Right renal cortex interstitium (tissue), 3 donors: ENCODE data around the gene AP1S3. TPM values are rescaled to one million over a fixed set of nuclear protein-coding genes. Genes with fewer than 3 reads are reported as not detected.
A peak's percentile ranks its signal among the peaks of the same experiment; 100 is the strongest.
"Not testable (repeated sequence)": the region's sequence is repeated elsewhere in the genome, so short reads cannot be mapped to it uniquely, and the experiment has no call there.

ENCODE experiments used
- DNase-seq, 3 donors: peaks; one replicate each; pipeline ENCODE4 v3.0.0-alpha.2; 2013; ENCODE audit warnings: low read depth in 3 of 3, low spot score in 2 of 3
- polyA plus RNA-seq, 3 donors: library from polyadenylated mRNA; unstranded; fragments of 120-200 nt; gene quantifications; one replicate each; pipeline ENCODE4 v1.2.1, GENCODE V29; 2013; ENCODE audit not compliant: insufficient read length in 3 of 3

Gene AP1S3
- polyA plus RNA-seq, 3 donors, result 11.2 to 13.5 (median 12.6) TPM

- DNase-seq, result no peak
These were observed 17.4 kb upstream of the AP1S3 start for GRCh38 chr2:223854741-223855140.

GRCh38 chr2:223853425-223853837 is 16.0 kb upstream of the AP1S3 start:
- DNase-seq, result no peak

- no peak for DNase-seq
These were observed 15.0 kb upstream of the AP1S3 start for GRCh38 chr2:223852281-223852795.

- no peak for DNase-seq
These were observed 10.0 kb upstream of the AP1S3 start for GRCh38 chr2:223847410-223847809.

GRCh38 chr2:223846515-223846914 is 9.1 kb upstream of the AP1S3 start:
- no peak for DNase-seq

GRCh38 chr2:223841436-223842190 is 4.2 kb upstream of the AP1S3 start:
- DNase-seq, result no peak

- no peak for DNase-seq
These were observed 1.5 kb downstream of the AP1S3 start for GRCh38 chr2:223835701-223836532.

- no peak for DNase-seq
These were observed 3.0 kb downstream of the AP1S3 start for GRCh38 chr2:223834431-223834830.

- DNase-seq, result no peak
These were observed 5.0 kb downstream of the AP1S3 start for GRCh38 chr2:223832241-223832903.

- DNase-seq, result no peak
These were observed 8.3 kb downstream of the AP1S3 start for GRCh38 chr2:223829128-223829527.

GRCh38 chr2:223828314-223828713 is 9.1 kb downstream of the AP1S3 start:
- no peak for DNase-seq

- DNase-seq, result no peak
These were observed 10.4 kb downstream of the AP1S3 start for GRCh38 chr2:223826995-223827394.

- no peak for DNase-seq
These were observed 13.1 kb downstream of the AP1S3 start for GRCh38 chr2:223824301-223824700.

GRCh38 chr2:223822818-223823217 is 14.6 kb downstream of the AP1S3 start:
- no peak for DNase-seq

- no peak for DNase-seq
These were observed 16.8 kb downstream of the AP1S3 start for GRCh38 chr2:223820549-223820948.

- DNase-seq, result no peak
These were observed 17.5 kb downstream of the AP1S3 start for GRCh38 chr2:223819891-223820290.

- DNase-seq, result no peak
These were observed 21.4 kb downstream of the AP1S3 start for GRCh38 chr2:223815884-223816570.

GRCh38 chr2:223815186-223815883 is 22.0 kb downstream of the AP1S3 start:
- DNase-seq, result peak; percentile 73 to 80 (median 77)

GRCh38 chr2:223814764-223815163 is 22.6 kb downstream of the AP1S3 start:
- not testable (repeated sequence) for DNase-seq

- DNase-seq, result no peak
These were observed 24.1 kb downstream of the AP1S3 start for GRCh38 chr2:223813329-223813728.
